ENCODE results near the gene MAMSTR. TPM values are rescaled to one million over a fixed set of nuclear protein-coding genes. Genes with fewer than 3 reads are reported as not detected.
A peak's percentile ranks its signal among the peaks of the same experiment; 100 is the strongest.

The MAMSTR gene
- total and polyA plus RNA-seq, 9 of the 15 experiments (the other 6 are each of a cell fraction or from before 2014, with no cell fraction given) = 0.08 to 1.00 (median 0.40) TPM; not detected in 1

DNA sequence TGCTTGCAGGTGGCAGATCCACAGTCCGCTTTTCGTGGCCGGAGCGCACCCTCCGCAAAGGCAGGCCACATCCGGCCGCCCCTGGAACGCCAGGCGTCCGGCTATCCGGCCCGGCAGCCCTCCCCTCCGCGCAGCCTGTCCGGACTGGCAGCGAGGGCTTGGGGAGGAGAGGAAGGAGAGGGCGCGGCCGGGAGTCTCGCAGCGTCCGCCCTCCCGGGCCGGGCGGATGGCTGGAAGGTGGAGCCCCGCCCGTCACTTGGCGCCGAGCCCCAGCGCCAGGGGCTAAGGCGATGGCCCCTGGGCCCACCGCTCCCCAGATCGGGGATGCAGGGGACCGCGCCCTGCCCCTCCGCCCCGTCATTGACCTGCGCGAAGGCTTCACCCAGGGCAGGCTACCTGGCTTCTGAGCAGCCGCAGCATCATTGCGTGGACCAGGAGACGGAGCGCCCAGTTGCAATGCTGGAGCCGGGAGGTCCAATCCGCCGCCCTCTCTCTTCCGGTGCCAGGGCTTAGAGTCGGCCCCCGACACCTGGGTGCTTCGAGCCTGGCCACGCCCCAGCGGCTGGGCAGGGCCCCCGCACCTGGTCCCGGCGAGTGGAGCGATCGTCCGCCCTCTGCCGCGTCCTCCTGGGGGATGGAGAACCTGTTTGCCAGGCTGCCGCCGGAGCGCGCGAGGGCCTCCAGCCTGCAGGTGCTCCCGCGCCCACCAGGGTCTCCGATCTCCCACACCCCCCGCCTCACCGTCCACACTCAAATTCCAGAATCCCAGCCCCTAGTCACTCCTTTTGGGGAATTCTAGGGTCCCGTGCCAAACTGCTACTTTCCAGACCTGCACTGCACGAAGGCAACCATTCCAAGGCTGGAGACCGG is 33.2 kb upstream of the MAMSTR start, which contains the start of gene FUT1 (continued):
- TF ChIP-seq ZBTB7A (IDR thresholded peaks at IDR 0.05; ENCODE audit: borderline replicate concordance, control insufficient read depth, low read depth, low read length) = peak; percentile 64; the same call in 1 of the 2 replicates
- peak; percentile 2; the same call in 1 of the 2 replicates for TF ChIP-seq BHLHE40 (IDR thresholded peaks at IDR 0.05; ENCODE audit: low read length)
- peak; percentile 33 for TF ChIP-seq CCNT2 (IDR thresholded peaks at IDR 0.05; ENCODE audit: borderline replicate concordance, extremely low read depth, insufficient read length, low read depth, low read length)
- peak; percentile 41 for TF ChIP-seq NFIC (IDR thresholded peaks at IDR 0.05)
- peak; percentile 8 to 30; a peak in 1 of 4 replicates for TF ChIP-seq NRF1 (conservative IDR thresholded peaks at IDR 0.05 in 1 of 2, IDR thresholded peaks at IDR 0.05 in 1 of 2)
- TF ChIP-seq ZNF217 (CRISPR knock-in tag; IDR thresholded peaks at IDR 0.05) = no peak
- TF ChIP-seq RBFOX2 (IDR thresholded peaks at IDR 0.05; ENCODE audit: low read depth, low read length) = peak; percentile 75
- TF ChIP-seq ZNF263 (CRISPR knock-in tag; IDR thresholded peaks at IDR 0.05; ENCODE audit: borderline replicate concordance) = no peak
- 0 out of 2 replicates have a peak, but pooled peaks have one; percentile 26 for TF ChIP-seq ZC3H4 (CRISPR knock-in tag; IDR thresholded peaks at IDR 0.05; ENCODE audit: borderline replicate concordance)
- peak; percentile 50 for TF ChIP-seq HMGN3 (IDR thresholded peaks at IDR 0.05; ENCODE audit: borderline replicate concordance, extremely low read depth, insufficient read length, low read depth, low read length)
- TF ChIP-seq ZNF551 (CRISPR knock-in tag; IDR thresholded peaks at IDR 0.05) = no peak
- no peak for TF ChIP-seq RBM39 (optimal IDR thresholded peaks at IDR 0.05; ENCODE audit: low read depth, low read length)

All from K562 (cell line).